Heart right ventricle (tissue), 16 donors: Measurements from ENCODE around the gene CCL7. TPM values are rescaled to one million over a fixed set of nuclear protein-coding genes. Genes with fewer than 3 reads are reported as not detected.

Experiments used
- ATAC-seq, 8 donors: fragments of 200-7000 bp; cut with Tn5 transposase; one replicate each; pipeline ENCODE4 v1.9.1; 2020; ENCODE audit warnings: mild to moderate bottlenecking in 8 of 8, moderate library complexity in 8 of 8, moderate number of reproducible peaks in 1 of 8
- DNase-seq, 2 donors: peaks; one replicate each; pipeline ENCODE4 v3.0.0-alpha.2; 2020
- H3K27ac ChIP-seq, 10 donors: fragments of 200-600 bp; sonication (generic) in 2 of 10; one replicate each; pipeline versions ENCODE4 v1.5.0 to v1.8.0; 2020 to 2022; ENCODE audit warnings: mild to moderate bottlenecking in 3 of 10
- H3K27me3 ChIP-seq, 7 donors: fragments of 200-600 bp; one replicate each; pipeline ENCODE4 v1.8.0; 2021 to 2022; ENCODE audit warnings: mild to moderate bottlenecking in 2 of 7
- H3K36me3 ChIP-seq, 9 donors: fragments of 200-600 bp; sonication (generic) in 1 of 9; one replicate each; pipeline versions ENCODE4 v1.5.0 to v1.8.0; 2020 to 2022; ENCODE audit warnings: mild to moderate bottlenecking in 2 of 9
- H3K4me1 ChIP-seq, 9 donors: fragments of 200-600 bp; sonication (generic) in 1 of 9; one replicate each; pipeline versions ENCODE4 v1.5.0 to v1.8.0; 2020 to 2022; ENCODE audit warnings: mild to moderate bottlenecking in 4 of 9
- H3K4me3 ChIP-seq, 10 donors: fragments of 200-600 bp; sonication (generic) in 2 of 10; one replicate each; pipeline versions ENCODE4 v1.5.0 to v1.8.0; 2020 to 2022; ENCODE audit warnings: mild to moderate bottlenecking in 7 of 10, moderate library complexity in 2 of 10
- H3K9me3 ChIP-seq, 11 donors: fragments of 200-600 bp in 10 of 11; sonication (generic) in 2 of 11; one replicate each; pipeline versions ENCODE4 v1.5.0 to v1.8.0; 2013 to 2022; ENCODE audit warnings: mild to moderate bottlenecking in 2 of 11, control low read depth in 1 of 11, moderate library complexity in 1 of 11
- CTCF ChIP-seq, 9 donors: fragments of 200-600 bp; sonication (generic) in 2 of 9; IDR thresholded peaks; one replicate each; pipeline versions ENCODE4 v1.5.0 to v1.8.0; 2021 to 2022; ENCODE audit warnings: antibody characterized with exemption in 9 of 9, mild to moderate bottlenecking in 5 of 9, moderate library complexity in 1 of 9
- whole genome bisulfite sequencing, 2 donors: extraction: QIAGEN DNeasy Blood & Tissue Kit; methylation state at CpG; one replicate each; pipeline ENCODE4 v1.1.7; 2013; ENCODE audit warnings: inconsistent platforms in 1 of 2; 5-methylcytosine and 5-hydroxymethylcytosine counted together
- intact Hi-C, 10 donors: fragments of 100-400 bp; cut with DNase I; formaldehyde crosslinking; loops; one replicate each; pipeline versions ENCODE4 v1.11.1 to v1.14.2; 2022
- polyA plus RNA-seq, 2 donors: library from polyadenylated mRNA; stranded (reverse); fragments of 200-250 nt; gene quantifications; one replicate each; pipeline ENCODE4 v1.2.3, GENCODE V29; 2013
- total RNA-seq, 10 donors: library from RNA; stranded (reverse); fragmentation: NEBNext Ultra II Directional in 3 of 10; extraction: Animal tissue kit (Norgen Biotek cat#: 25700) in 3 of 10; gene quantifications; one replicate each; pipeline versions ENCODE4 v1.2.1 to v1.2.4, GENCODE V29; 2021 to 2023
- donor health status: Arrhythmogenic right ventricular cardiomyopathy.
- donor health status: ischemic (EF 13 %, LVEDD 7.1; RV severe dilation, severe dysfunction).
- donor health status: healthy with polysubstance abuse.
- donor health status: DM: no; HTN: yes; CAD: no.
- donor health status: DM: no; HTN: no; CAD: no.
- donor health status: ischemic (EF 25% LVEDD 6.9; RV normal size, moderate dysfunction).
- donor health status: ischemic (EF 25% LVEDD 5.7; RV mildly dilated, moderate dysfunction).
- donor health status: healthy.
- donor health status: DM: yes; HTN: yes; CAD: no.
- donor health status: Ischemic cardiomyopathy.
- donor health status: ischemic (EF 35%, LVEDD 5.7; RV mildly dilated, moderate dysfunction).
- donor health status: nonischemic (EF 11% LVEDD 7.7; RV severe dilation, severe dysfunction).
- donor health status: DM: yes; HTN: yes; CAD: no.
- donor health status: PGD.
- donor health status: ischemic (EF 29% LVEDD 5.4; RV normal size, mild dysfunction).
- donor health status: nonischemic (EF 23%, LVEDD 6.1; RV moderate dilation, normal function).

The CCL7 gene
- total and polyA plus RNA-seq, 12 donors, result 0.29 to 0.65 TPM; not detected in 10

GRCh38 chr17:34254651-34255380 is 15.2 kb upstream of the CCL7 start, which contains the start of gene CCL2:
Gene CCL2, plus strand, starts transcription at chr17:34255285. Its CDS starts 65 bp downstream, at chr17:34255350.
- H3K27me3 ChIP-seq, result no peaks in the 10 kb centered on the region
- WGBS, 2 donors, result 6 to 7% methylated on average over 11 of the region's 11 CpGs
- H3K9me3 ChIP-seq, result no peaks in the 10 kb centered on the region
- H3K4me3 ChIP-seq, result peak within 1 kb of the TSS; percentile 18 to 67 (median 52)
- DNase-seq, result peak; percentile 60 to 87
- TF ChIP-seq CTCF (IDR thresholded peaks at IDR 0.05), result no peak
- H3K36me3 ChIP-seq, result peaks cover 0 to 10% (median 0%) of the 10 kb centered on the region in 9 donors
- H3K27ac ChIP-seq, result peak within 1 kb of the TSS in 9 of 10 donors; percentile 58 to 93 (median 82)
- peak; percentile 38 to 79 (median 66) for ATAC-seq
- intact Hi-C loops, result loop anchor here in 6 of 10 donors (2.0 to 10.0 kb wide), 7 partner anchors 14 to 57 kb away; no protein-coding TSS in a partner anchor
- peaks cover 16 to 89% (median 67%) of the 10 kb centered on the region in 9 donors for H3K4me1 ChIP-seq

GRCh38 chr17:34255381-34255732 is 14.7 kb upstream of the CCL7 start:
- peaks cover 0 to 10% (median 0%) of the 10 kb centered on the region in 9 donors for H3K36me3 ChIP-seq
- no peaks in the 10 kb centered on the region for H3K9me3 ChIP-seq
- intact Hi-C loops, result loop anchor here in 3 of 10 donors (2.0 to 10.0 kb wide), 4 partner anchors 15 to 53 kb away; no protein-coding TSS in a partner anchor
- no peak for TF ChIP-seq CTCF (IDR thresholded peaks at IDR 0.05)
- no peak for DNase-seq
- H3K27ac ChIP-seq, result peak overlapping the region in 9 of 10 donors; percentile 54 to 93 (median 82)
- no peaks in the 10 kb centered on the region for H3K27me3 ChIP-seq
- peaks cover 16 to 84% (median 61%) of the 10 kb centered on the region in 9 donors for H3K4me1 ChIP-seq
- WGBS, 2 donors, result 18 to 23% methylated on average over 5 of the region's 5 CpGs
- ATAC-seq, result no peak
- peak overlapping the region; percentile 18 to 67 (median 52) for H3K4me3 ChIP-seq

DNA sequence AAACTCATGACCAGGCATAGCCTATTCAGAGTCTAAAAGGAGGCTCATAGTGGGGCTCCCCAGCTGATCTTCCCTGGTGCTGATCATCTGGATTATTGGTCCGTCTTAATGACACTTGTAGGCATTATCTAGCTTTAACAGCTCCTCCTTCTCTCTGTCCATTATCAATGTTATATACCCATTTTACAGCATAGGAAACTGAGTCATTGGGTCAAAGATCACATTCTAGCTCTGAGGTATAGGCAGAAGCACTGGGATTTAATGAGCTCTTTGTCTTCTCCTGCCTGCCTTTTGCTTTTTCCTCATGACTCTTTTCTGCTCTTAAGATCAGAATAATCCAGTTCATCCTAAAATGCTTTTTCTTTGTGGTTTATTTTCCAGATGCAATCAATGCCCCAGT is 14.2 kb upstream of the CCL7 start:
- DNase-seq, result no peak
- 73 to 75% methylated on average over 1 of the region's 1 CpG for WGBS, 2 donors
- no peak for ATAC-seq
- Histone ChIP-seq H3K27ac (peak overlapping the region in 9 of 10 donors; percentile 54 to 93 (median 82)), H3K4me1 (peaks cover 16 to 79% (median 56%) of the 10 kb centered on the region in 9 donors), H3K9me3 (no peaks in the 10 kb centered on the region), H3K4me3 (peak overlapping the region; percentile 18 to 67 (median 52)), H3K27me3 (no peaks in the 10 kb centered on the region), H3K36me3 (peaks cover 0 to 10% (median 0%) of the 10 kb centered on the region in 9 donors)
- intact Hi-C loops, result loop anchor here in 3 of 10 donors (2.0 to 10.0 kb wide), 4 partner anchors 15 to 53 kb away; no protein-coding TSS in a partner anchor
- TF ChIP-seq CTCF (IDR thresholded peaks at IDR 0.05), result no peak

GRCh38 chr17:34257299-34257985 is 12.6 kb upstream of the CCL7 start:
- ATAC-seq (no peak), DNase-seq (no peak)
- Histone ChIP-seq H3K36me3 (peaks cover 0 to 10% (median 0%) of the 10 kb centered on the region in 9 donors), H3K4me1 (peaks cover 10 to 63% (median 40%) of the 10 kb centered on the region in 9 donors), H3K9me3 (no peaks in the 10 kb centered on the region), H3K27ac (peak overlapping the region in 3 of 10 donors; percentile 75 to 93 (median 93)), H3K4me3 (peak overlapping the region in 4 of 10 donors; percentile 30 to 67 (median 55)), H3K27me3 (no peaks in the 10 kb centered on the region)
- 78 to 85% methylated on average over 5 of the region's 5 CpGs for WGBS, 2 donors
- intact Hi-C loops, result loop anchor here in 2 of 10 donors (5.0 to 10.0 kb wide), 2 partner anchors 45 to 53 kb away; no protein-coding TSS in a partner anchor
- TF ChIP-seq CTCF (IDR thresholded peaks at IDR 0.05), result no peak
